ENCODE results near the gene SLC6A8. TPM values are rescaled to one million over a fixed set of nuclear protein-coding genes. Genes with fewer than 3 reads are reported as not detected.
"Not testable (repeated sequence)": the region's sequence is repeated elsewhere in the genome, so short reads cannot be mapped to it uniquely, and the experiment has no call there.

Gene SLC6A8
- total and polyA plus RNA-seq, 2 donors (not counting 3 experiments of a cell fraction or from before 2014, with no cell fraction given): 22.7 to 23.6 TPM

- H3K4me1 ChIP-seq (ENCODE audit: control insufficient read depth, extremely low read depth, insufficient read depth, low read length): no peaks in the 10 kb centered on the region
- no peaks in the 10 kb centered on the region for H3K79me2 ChIP-seq (ENCODE audit: control insufficient read depth, insufficient read depth, low read length)
- H3K27me3 ChIP-seq (ENCODE audit: control insufficient read depth in 2 of 2, insufficient read depth in 2 of 2, low read length in 2 of 2): no peaks in the 10 kb centered on the region
- H3K36me3 ChIP-seq (ENCODE audit: control insufficient read depth in 2 of 2, extremely low read depth in 1 of 2, insufficient read depth in 2 of 2, low read length in 2 of 2): no peaks in the 10 kb centered on the region
- intact Hi-C loops (cut with micrococcal nuclease): no loop called here
- POLR2A ChIA-PET: no interaction called here
- no peak overlapping the region for H3K4me2 ChIP-seq (ENCODE audit: insufficient read depth, low read length)
- H3K9me3 ChIP-seq (replicated peaks; ENCODE audit: control insufficient read depth, insufficient read depth, low read length): no peaks in the 10 kb centered on the region
- no peak overlapping the region for H2AFZ ChIP-seq (ENCODE audit: low read depth, low read length)
- no peaks in the 10 kb centered on the region for H3K9me1 ChIP-seq (replicated peaks; ENCODE audit: control insufficient read depth, extremely low read depth, insufficient read depth, low read length)
- no peak for TF ChIP-seq MAX (IDR thresholded peaks at IDR 0.05; ENCODE audit: insufficient read depth, insufficient read length)
- no peak for TF ChIP-seq POLR2A (IDR thresholded peaks at IDR 0.05; ENCODE audit: low read depth, low read length)
- no peak for TF ChIP-seq POLR2AphosphoS5 (IDR thresholded peaks at IDR 0.05; ENCODE audit: insufficient read depth, low read depth, low read length)
- no peak for TF ChIP-seq FOS (IDR thresholded peaks at IDR 0.05; ENCODE audit: borderline replicate concordance, insufficient read depth, low read length)
- TF ChIP-seq EZH2 (IDR thresholded peaks at IDR 0.05; ENCODE audit: borderline replicate concordance, low read depth, low read length, severe bottlenecking): no peak
- TF ChIP-seq CTCF (IDR thresholded peaks at IDR 0.05; ENCODE audit: extremely low read depth in 1 of 2, insufficient read depth in 1 of 2, low read depth in 1 of 2, low read length in 2 of 2): no peak
- no peak for TF ChIP-seq JUN (IDR thresholded peaks at IDR 0.05; ENCODE audit: borderline replicate concordance, insufficient read depth, insufficient read length, low read depth)
- no peak for TF ChIP-seq MYC (IDR thresholded peaks at IDR 0.05; ENCODE audit: low read depth, low read length)
- no peak for TF ChIP-seq GATA2 (IDR thresholded peaks at IDR 0.05; ENCODE audit: insufficient read depth, insufficient read length, low read depth, low read length)
- CTCF ChIA-PET: no interaction called here
- H3K4me3 ChIP-seq (replicated peaks in 1 of 3; ENCODE audit: insufficient read depth in 1 of 3, low read depth in 1 of 3, low read length in 3 of 3): no peak overlapping the region
- DNase-seq (ENCODE audit: low read depth, low spot score): no peak
- dilution Hi-C loops (cut with MboI; ENCODE audit: extremely low pct_ligation_motif_present, low sequenced_read_pairs): no loop called here
- no peak overlapping the region for H3K9ac ChIP-seq (replicated peaks; ENCODE audit: extremely low read depth, insufficient read depth, low read length)
- no peak overlapping the region for H3K27ac ChIP-seq (ENCODE audit: insufficient read depth, low read depth, low read length)
- BruUV-seq (replicated peaks): no TSS peak
- FAIRE-seq: no peak
- H4K20me1 ChIP-seq (replicated peaks; ENCODE audit: control insufficient read depth, extremely low read depth, insufficient read depth, low read length): no peaks in the 10 kb centered on the region
These were observed 6.6 kb upstream of the SLC6A8 start for GRCh38 chrX:153681175-153681574.

GRCh38 chrX:153683486-153683885 lies 4.2 kb upstream of the SLC6A8 start:
- H4K20me1 ChIP-seq (replicated peaks; ENCODE audit: control insufficient read depth, extremely low read depth, insufficient read depth, low read length); BruUV-seq (replicated peaks); dilution Hi-C loops (cut with MboI; ENCODE audit: extremely low pct_ligation_motif_present, low sequenced_read_pairs); H3K27ac ChIP-seq (ENCODE audit: insufficient read depth, low read depth, low read length); H3K36me3 ChIP-seq (ENCODE audit: control insufficient read depth in 2 of 2, extremely low read depth in 1 of 2, insufficient read depth in 2 of 2, low read length in 2 of 2); FAIRE-seq; H3K4me1 ChIP-seq (ENCODE audit: control insufficient read depth, extremely low read depth, insufficient read depth, low read length); H2AFZ ChIP-seq (ENCODE audit: low read depth, low read length); H3K9me1 ChIP-seq (replicated peaks; ENCODE audit: control insufficient read depth, extremely low read depth, insufficient read depth, low read length); intact Hi-C loops (cut with micrococcal nuclease); H3K9ac ChIP-seq (replicated peaks; ENCODE audit: extremely low read depth, insufficient read depth, low read length); H3K27me3 ChIP-seq (ENCODE audit: control insufficient read depth in 2 of 2, insufficient read depth in 2 of 2, low read length in 2 of 2); H3K9me3 ChIP-seq (replicated peaks; ENCODE audit: control insufficient read depth, insufficient read depth, low read length); H3K4me3 ChIP-seq (replicated peaks in 1 of 3; ENCODE audit: insufficient read depth in 1 of 3, low read depth in 1 of 3, low read length in 3 of 3); DNase-seq (ENCODE audit: low read depth, low spot score); H3K4me2 ChIP-seq (ENCODE audit: insufficient read depth, low read length); POLR2A ChIA-PET; H3K79me2 ChIP-seq (ENCODE audit: control insufficient read depth, insufficient read depth, low read length): not testable (repeated sequence)
- CTCF ChIA-PET: interaction anchor here (1.2 to 2.8 kb wide), 3 partner anchors 14 to 74 kb away, joined by 3 to 18 read pairs (median 5); no protein-coding TSS in a partner anchor
